WERI-Rb-1 (cell line): ENCODE measurements around the gene MRPL30.

Experiments
- DNase-seq: peaks from one replicate; pipeline ENCODE4 v3.0.0-alpha.2; 2020
- H3K27ac ChIP-seq: fragments of 250-450 bp; sonication (Bioruptor Pico); 2 replicates; pipeline ENCODE4 v1.5.1; 2020; ENCODE audit warnings: mild to moderate bottlenecking, moderate library complexity
- H3K27me3 ChIP-seq: fragments of 250-450 bp; sonication (Bioruptor Pico); 2 replicates; pipeline ENCODE4 v1.5.1; 2021; ENCODE audit warnings: mild to moderate bottlenecking, low read depth, moderate library complexity; ENCODE audit not compliant: insufficient read depth, severe bottlenecking
- H3K36me3 ChIP-seq: fragments of 250-450 bp; sonication (Bioruptor Pico); 2 replicates; pipeline ENCODE4 v1.5.1; 2020; ENCODE audit warnings: mild to moderate bottlenecking, moderate library complexity
- H3K4me3 ChIP-seq: 2 replicates; pipeline ENCODE4 v1.5.1; 2011; ENCODE audit warnings: low read depth, mild to moderate bottlenecking, control low read depth, low read length
- H3K9me3 ChIP-seq: fragments of 250-450 bp; sonication (Bioruptor Pico); 2 replicates; pipeline ENCODE4 v1.5.1; 2021; ENCODE audit warnings: mild to moderate bottlenecking, moderate library complexity; ENCODE audit not compliant: severe bottlenecking
- CTCF ChIP-seq: IDR thresholded peaks from 2 replicates; pipeline ENCODE4 v1.5.1; 2011; ENCODE audit warnings: low read depth, mild to moderate bottlenecking, control low read depth, inconsistent platforms, low read length

The MRPL30 gene

GRCh38 chr2:99141110-99142108 lies 39.6 kb upstream of the MRPL30 start, which contains the start of gene C2orf15:
Gene C2orf15, plus strand, starts transcription at chr2:99141707. Its CDS starts 8,852 bp downstream, at chr2:99150559.
- H3K36me3 ChIP-seq = no peaks in the 10 kb centered on the region
- H3K27me3 ChIP-seq = no peaks in the 10 kb centered on the region
- DNase-seq = peak; percentile 97
- H3K4me3 ChIP-seq = peak within 1 kb of the TSS; percentile 44
- H3K27ac ChIP-seq = peak within 1 kb of the TSS; percentile 63
- no peak for TF ChIP-seq CTCF
- no peaks in the 10 kb centered on the region for H3K9me3 ChIP-seq

GRCh38 chr2:99150706-99151105 lies 30.3 kb upstream of the MRPL30 start:
- TF ChIP-seq CTCF = no peak
- H3K27ac ChIP-seq = no peak overlapping the region
- no peaks in the 10 kb centered on the region for H3K27me3 ChIP-seq
- H3K36me3 ChIP-seq = no peaks in the 10 kb centered on the region; the same call in none of the 2 replicates
- no peak for DNase-seq
- no peak overlapping the region for H3K4me3 ChIP-seq
- no peaks in the 10 kb centered on the region for H3K9me3 ChIP-seq

- TF ChIP-seq CTCF = no peak
- no peak overlapping the region for H3K27ac ChIP-seq
- H3K4me3 ChIP-seq = no peak overlapping the region
- H3K27me3 ChIP-seq = no peaks in the 10 kb centered on the region
- no peaks in the 10 kb centered on the region; the same call in none of the 2 replicates for H3K36me3 ChIP-seq
- H3K9me3 ChIP-seq = no peaks in the 10 kb centered on the region
- DNase-seq = no peak
These were observed 28.6 kb upstream of the MRPL30 start for GRCh38 chr2:99152199-99152895.

- no peak for TF ChIP-seq CTCF
- H3K27me3 ChIP-seq = no peaks in the 10 kb centered on the region
- no peaks in the 10 kb centered on the region for H3K9me3 ChIP-seq
- H3K4me3 ChIP-seq = peak overlapping the region; percentile 83
- peak overlapping the region; percentile 81 for H3K27ac ChIP-seq
- no peaks in the 10 kb centered on the region; the same call in none of the 2 replicates for H3K36me3 ChIP-seq
- DNase-seq = no peak
These were observed 26.9 kb upstream of the MRPL30 start for GRCh38 chr2:99153921-99154604.

GRCh38 chr2:99154643-99155536 lies 26.1 kb upstream of the MRPL30 start, which contains the start of the genes LIPT1 and TSGA10:
Gene LIPT1, plus strand, starts transcription at chr2:99154967. Its CDS starts 6,991 bp downstream, at chr2:99161958.
Gene TSGA10, minus strand, starts transcription at chr2:99154942. Its CDS starts 45,503 bp downstream, at chr2:99109439.
- no peaks in the 10 kb centered on the region for H3K9me3 ChIP-seq
- peak; percentile 93 for DNase-seq
- H3K36me3 ChIP-seq = no peaks in the 10 kb centered on the region; the same call in none of the 2 replicates
- H3K27me3 ChIP-seq = no peaks in the 10 kb centered on the region
- peak within 1 kb of the TSS; percentile 83 for H3K4me3 ChIP-seq
- H3K27ac ChIP-seq = peak within 1 kb of the TSS; percentile 81
- TF ChIP-seq CTCF = no peak; the same call in 1 of the 2 replicates
